Natural killer cell (primary cell): ENCODE results near the gene HTR7. TPM values are rescaled to one million over a fixed set of nuclear protein-coding genes. Genes with fewer than 3 reads are reported as not detected.

Source experiments
- ATAC-seq, 3 donors: fragments of 150-1000 bp in 2 of 3; fragments of 200-7000 bp in 1 of 3; cut with Tn5 transposase; 1 replicate in 1 of 3; 2 replicates in 2 of 3; pipeline ENCODE4 v1.10.0; 2021; ENCODE audit warnings: mild to moderate bottlenecking in 2 of 3, moderate library complexity in 2 of 3
- DNase-seq, 2 donors: peaks; one replicate each; pipeline versions ENCODE4 v3.0.0 to v3.0.0-alpha.2; 2013 to 2021; ENCODE audit warnings: mixed read lengths in 1 of 2
- H3K27ac ChIP-seq: one replicate; pipeline ENCODE4 v1.5.1; 2013; ENCODE audit warnings: mild to moderate bottlenecking, low read length
- H3K27me3 ChIP-seq: one replicate; pipeline ENCODE4 v1.6.1; 2013; ENCODE audit warnings: low read length; ENCODE audit not compliant: control insufficient read depth, insufficient read depth
- H3K36me3 ChIP-seq: one replicate; pipeline ENCODE4 v1.6.1; 2013; ENCODE audit warnings: low read length; ENCODE audit not compliant: control insufficient read depth, insufficient read depth
- H3K4me1 ChIP-seq: one replicate; pipeline ENCODE4 v1.6.1; 2013; ENCODE audit warnings: low read length; ENCODE audit not compliant: control insufficient read depth, insufficient read depth
- H3K4me3 ChIP-seq: one replicate; pipeline ENCODE4 v1.5.1; 2013; ENCODE audit warnings: low read length
- H3K9me3 ChIP-seq: one replicate; pipeline ENCODE4 v1.6.1; 2013; ENCODE audit warnings: low read length; ENCODE audit not compliant: control insufficient read depth, insufficient read depth
- H3K27ac Mint-ChIP-seq, 2 donors: one replicate each; pipeline ENCODE4 v1.8.0; 2022; ENCODE audit warnings: mild to moderate bottlenecking in 2 of 2, mixed read lengths in 2 of 2, moderate library complexity in 1 of 2
- H3K27me3 Mint-ChIP-seq, 2 donors: one replicate each; pipeline ENCODE4 v1.8.0; 2022; ENCODE audit warnings: low read depth in 2 of 2, mixed read lengths in 2 of 2
- H3K36me3 Mint-ChIP-seq: one replicate; pipeline ENCODE4 v1.8.0; 2022; ENCODE audit warnings: mixed read lengths
- H3K4me1 Mint-ChIP-seq, 2 donors: one replicate each; pipeline ENCODE4 v1.8.0; 2022; ENCODE audit warnings: mixed read lengths in 2 of 2
- H3K4me3 Mint-ChIP-seq: one replicate; pipeline ENCODE4 v1.8.0; 2022; ENCODE audit warnings: mild to moderate bottlenecking, moderate library complexity, mixed read lengths
- H3K9me3 Mint-ChIP-seq, 2 donors: one replicate each; pipeline ENCODE4 v1.8.0; 2022; ENCODE audit warnings: mixed read lengths in 2 of 2
- CTCF ChIP-seq: fragments of 200-600 bp; IDR thresholded peaks from one replicate; pipeline ENCODE4 v1.8.0; 2022; ENCODE audit warnings: antibody characterized with exemption
- WGBS: methylation state at CpG from one replicate; pipeline ENCODE4 v1.1.7; 2013; ENCODE audit warnings: missing lambda C conversion rate; ENCODE audit not compliant: insufficient coverage; 5-methylcytosine and 5-hydroxymethylcytosine counted together
- intact Hi-C: fragments of 100-400 bp; cut with micrococcal nuclease; formaldehyde crosslinking; loops from one replicate; pipeline ENCODE4 v1.14.2; 2022
- total RNA-seq, 4 donors: library from RNA; stranded (reverse); fragments of 120-200 nt in 1 of 4; gene quantifications; one replicate each; pipeline versions ENCODE4 v1.2.3 to v1.2.4, GENCODE V29; 2013 to 2022

Gene HTR7
- total RNA-seq, 3 donors from 2014 or later (not counting 1 experiment from before 2014, with no cell fraction given), result 0.11 to 0.20 TPM; not detected in 1

DNA sequence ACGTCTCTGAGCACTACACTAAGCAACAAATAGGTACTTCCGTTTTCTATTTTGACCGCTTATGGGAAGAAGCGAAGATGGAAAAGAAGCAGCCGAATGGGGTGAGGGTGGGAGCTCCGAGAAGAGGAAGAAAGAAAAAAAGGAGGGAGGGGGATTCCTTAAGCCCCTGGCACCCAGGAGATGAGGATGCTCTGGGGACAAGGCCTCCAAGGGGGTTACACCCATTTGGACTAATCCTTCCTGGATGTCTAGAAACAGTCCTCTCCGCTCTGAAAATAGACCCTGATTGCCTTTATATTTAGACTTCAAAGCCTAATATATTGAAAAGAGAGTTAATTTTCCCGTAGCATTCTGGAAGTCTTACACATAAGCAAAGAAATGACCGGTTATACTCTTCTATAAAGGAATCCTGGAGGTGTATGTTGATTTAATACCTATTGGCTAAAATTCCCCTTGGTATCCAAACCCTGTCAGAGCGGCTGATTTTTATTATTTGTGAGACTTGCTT, 676 bp upstream of the HTR7 start:
- Mint-ChIP-seq H3K4me1 (peaks cover 11 to 12% of the 10 kb centered on the region in 2 donors), H3K27me3 (peaks cover 47 to 48% of the 10 kb centered on the region in 2 donors), H3K27ac (peak overlapping the region in 1 of 2 donors; percentile 87), H3K9me3 (no peaks in the 10 kb centered on the region), H3K4me3 (peak overlapping the region; percentile 90), H3K36me3 (no peaks in the 10 kb centered on the region)
- peak overlapping the region; percentile 26 for H3K4me3 ChIP-seq
- ATAC-seq (no peak), DNase-seq (no peak)
- WGBS, result 21% methylated on average over 6 of the region's 10 CpGs
- intact Hi-C loops, result no loop called here
- no peak for TF ChIP-seq CTCF
- no peaks in the 10 kb centered on the region for H3K9me3 ChIP-seq
- peaks cover 14% of the 10 kb centered on the region for H3K4me1 ChIP-seq
- H3K36me3 ChIP-seq, result no peaks in the 10 kb centered on the region
- H3K27me3 ChIP-seq, result peaks cover 31% of the 10 kb centered on the region
- no peak overlapping the region for H3K27ac ChIP-seq

GRCh38 chr10:90856964-90857634, 740 bp downstream of the HTR7 start:
- Mint-ChIP-seq H3K27me3 (peaks cover 39 to 49% of the 10 kb centered on the region in 2 donors), H3K9me3 (no peaks in the 10 kb centered on the region), H3K4me3 (peak overlapping the region; percentile 90), H3K4me1 (peaks cover 11 to 12% of the 10 kb centered on the region in 2 donors), H3K27ac (peak overlapping the region in 1 of 2 donors; percentile 61), H3K36me3 (no peaks in the 10 kb centered on the region)
- peaks cover 14% of the 10 kb centered on the region for H3K4me1 ChIP-seq
- DNase-seq (peak; percentile 17 to 45), ATAC-seq (peak; percentile 11 to 23 (median 16))
- peaks cover 31% of the 10 kb centered on the region for H3K27me3 ChIP-seq
- 12% methylated on average over 59 of the region's 59 CpGs for WGBS
- no peaks in the 10 kb centered on the region for H3K9me3 ChIP-seq
- H3K27ac ChIP-seq, result no peak overlapping the region
- H3K36me3 ChIP-seq, result no peaks in the 10 kb centered on the region
- intact Hi-C loops, result no loop called here
- no peak for TF ChIP-seq CTCF
- peak overlapping the region; percentile 15 for H3K4me3 ChIP-seq

DNA sequence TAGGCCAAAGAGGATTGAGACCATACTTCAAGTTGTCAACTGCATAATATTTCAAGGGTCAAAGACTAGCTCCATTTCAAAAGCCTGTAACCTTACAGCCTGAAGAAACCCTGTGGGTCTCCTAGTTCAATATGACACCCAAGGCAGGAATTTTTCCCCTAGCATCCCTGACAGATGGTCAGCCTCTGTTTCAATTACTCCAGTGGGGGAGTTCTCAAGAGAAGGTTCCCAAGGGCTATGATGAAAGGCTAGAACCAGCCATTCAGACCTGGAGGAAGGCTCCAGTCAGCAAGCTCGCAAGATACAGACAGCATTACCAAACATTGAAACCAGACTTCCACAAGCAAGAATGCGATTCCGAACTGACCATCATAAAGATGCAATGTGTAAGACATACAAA, 1.6 kb downstream of the HTR7 start:
- intact Hi-C loops, result no loop called here
- peaks cover 31% of the 10 kb centered on the region for H3K27me3 ChIP-seq

More for the DNA sequence above, 1.6 kb downstream of the HTR7 start:
- H3K27ac Mint-ChIP-seq, result no peak overlapping the region
- no peak overlapping the region for H3K27ac ChIP-seq
- H3K9me3 ChIP-seq, result no peaks in the 10 kb centered on the region
- no peak for ATAC-seq
- H3K4me3 Mint-ChIP-seq, result peak overlapping the region; percentile 58
- H3K4me1 Mint-ChIP-seq, result peaks cover 11 to 12% of the 10 kb centered on the region in 2 donors
- H3K4me3 ChIP-seq, result no peak overlapping the region
- DNase-seq, result no peak
- 96% methylated on average over 3 of the region's 3 CpGs for WGBS
- TF ChIP-seq CTCF, result no peak
- peaks cover 39 to 50% of the 10 kb centered on the region in 2 donors for H3K27me3 Mint-ChIP-seq
- no peaks in the 10 kb centered on the region for H3K36me3 Mint-ChIP-seq
- H3K36me3 ChIP-seq, result no peaks in the 10 kb centered on the region
- H3K4me1 ChIP-seq, result peaks cover 14% of the 10 kb centered on the region
- H3K9me3 Mint-ChIP-seq, result no peaks in the 10 kb centered on the region
